Panc1 (cell line): ENCODE data around the gene CYTH4. TPM values are rescaled to one million over a fixed set of nuclear protein-coding genes. Genes with fewer than 3 reads are reported as not detected.

Experiments used
- ATAC-seq: fragments of 200-7000 bp; cut with Tn5 transposase; 2 replicates; pipeline ENCODE4 v1.9.1; 2020; ENCODE audit warnings: mild to moderate bottlenecking, moderate library complexity
- BruUV-seq: library from RNA; stranded (reverse); fragments of 400-500 nt; replicated peaks from 2 replicates; lab custom pipeline; 2021; lab: Mats Ljungman, UMichigan
- CTCF ChIA-PET: fragments of 300-600 bp; sonication (Branson Sonifier 250); formaldehyde crosslinking; loops from one replicate; lab custom pipeline; 2022; ENCODE audit warnings: antibody characterized with exemption; lab: Charles Lee
- POLR2A ChIA-PET: fragments of 300-600 bp; sonication (Branson Sonifier 250); formaldehyde crosslinking; loops from one replicate; lab custom pipeline; 2022; ENCODE audit warnings: antibody characterized with exemption; lab: Charles Lee
- DNase-seq: peaks from one replicate; pipeline ENCODE4 v3.0.0-alpha.2; 2010; ENCODE audit warnings: low read depth, low spot score
- H3K27ac ChIP-seq: 2 replicates; pipeline ENCODE4 v1.5.1; 2011; ENCODE audit warnings: mild to moderate bottlenecking, low read length, inconsistent platforms
- H3K27me3 ChIP-seq: fragments of 200-500 bp; sonication (Bioruptor generic); 2 replicates; pipeline ENCODE4 v1.6.0; 2014; ENCODE audit warnings: low read length, inconsistent platforms; ENCODE audit not compliant: control insufficient read depth, insufficient read depth
- H3K36me3 ChIP-seq: fragments of 200-500 bp; sonication (Bioruptor generic); 2 replicates; pipeline ENCODE4 v1.5.1; 2014; ENCODE audit warnings: inconsistent platforms, mild to moderate bottlenecking, low read length, moderate library complexity; ENCODE audit not compliant: control insufficient read depth, insufficient read depth
- H3K4me1 ChIP-seq: 2 replicates; pipeline ENCODE4 v1.5.1; 2011; ENCODE audit warnings: inconsistent platforms, mild to moderate bottlenecking, low read length, moderate library complexity; ENCODE audit not compliant: control insufficient read depth, insufficient read depth
- H3K4me3 ChIP-seq, 2 experiments: 2 replicates each; pipeline ENCODE4 v1.5.1; 2011 to 2012; ENCODE audit warnings: low read depth in 2 of 2, low read length in 2 of 2, mild to moderate bottlenecking in 2 of 2, inconsistent platforms in 1 of 2, moderate library complexity in 1 of 2
- H3K9me3 ChIP-seq: fragments of 200-500 bp; sonication (Bioruptor generic); 2 replicates; pipeline ENCODE4 v1.5.1; 2014; ENCODE audit warnings: low read depth, mild to moderate bottlenecking, inconsistent platforms, low read length, moderate library complexity; ENCODE audit not compliant: control insufficient read depth, insufficient read depth
- CTCF ChIP-seq: fragments of 450-650 bp; IDR thresholded peaks from 2 replicates; pipeline ENCODE4 v1.5.1; 2017; ENCODE audit warnings: mild to moderate bottlenecking
- POLR2AphosphoS5 ChIP-seq: IDR thresholded peaks from 2 replicates; pipeline ENCODE4 v1.6.1; 2012; ENCODE audit warnings: mild to moderate bottlenecking, low read depth, low read length, moderate library complexity
- REST ChIP-seq, 2 experiments: IDR thresholded peaks; 2 replicates each; pipeline ENCODE4 v1.6.1; 2011 to 2012; ENCODE audit warnings: low read depth in 2 of 2, control low read depth in 1 of 2, low read length in 1 of 2, mild to moderate bottlenecking in 1 of 2, moderate library complexity in 1 of 2; ENCODE audit not compliant: insufficient read depth in 1 of 2
- SIN3A ChIP-seq: IDR thresholded peaks from 2 replicates; pipeline ENCODE4 v1.6.1; 2012; ENCODE audit warnings: low read depth, mild to moderate bottlenecking, low read length, moderate library complexity, borderline replicate concordance; ENCODE audit not compliant: insufficient read depth
- TCF7L2 ChIP-seq: IDR thresholded peaks from 2 replicates; pipeline ENCODE4 v1.6.1; 2011; ENCODE audit warnings: mild to moderate bottlenecking, low read depth, low read length, inconsistent platforms
- in situ Hi-C: cut with HindIII; loops from 2 replicates; pipeline ENCODE4 v1.10.0; 2016; ENCODE audit warnings: low sequenced_read_pairs, low pct_unique_long_range_greater_than_20kb
- intact Hi-C: fragments of 100-400 bp; cut with micrococcal nuclease; formaldehyde crosslinking; loops from one replicate; pipeline ENCODE4 v1.10.0; 2022; ENCODE audit not compliant: unreplicated experiment
- total RNA-seq: library from RNA; stranded (reverse); gene quantifications from one replicate; pipeline ENCODE4 v1.2.1, GENCODE V29; 2021; ENCODE audit not compliant: unreplicated experiment

CYTH4 gene
- total RNA-seq, 1 experiment from 2014 or later: 1.3 TPM

GRCh38 chr22:37353839-37354238 is 71.5 kb downstream of the CYTH4 start:
- no peaks in the 10 kb centered on the region for H3K9me3 ChIP-seq
- in situ Hi-C loops (no loop called here), intact Hi-C loops (no loop called here)
- H3K4me3 ChIP-seq: no peak overlapping the region
- ATAC-seq (no peak), DNase-seq (no peak)
- no peaks in the 10 kb centered on the region for H3K36me3 ChIP-seq
- no TSS peak for BruUV-seq
- no peaks in the 10 kb centered on the region for H3K27me3 ChIP-seq
- ChIA-PET POLR2A (no interaction called here), CTCF (no interaction called here)
- H3K4me1 ChIP-seq: no peaks in the 10 kb centered on the region
- no peak overlapping the region for H3K27ac ChIP-seq
- TF ChIP-seq CTCF (no peak), REST (IDR thresholded peaks at IDR 0.05; ENCODE audit: insufficient read depth in 1 of 2, low read depth in 2 of 2, low read length in 1 of 2) (no peak), TCF7L2 (no peak), POLR2AphosphoS5 (no peak), SIN3A (no peak)

- Histone ChIP-seq H3K27me3 (no peaks in the 10 kb centered on the region), H3K4me1 (no peaks in the 10 kb centered on the region), H3K27ac (no peak overlapping the region), H3K36me3 (no peaks in the 10 kb centered on the region), H3K4me3 (no peak overlapping the region), H3K9me3 (no peaks in the 10 kb centered on the region)
- in situ Hi-C loops: no loop called here
- no TSS peak for BruUV-seq
- CTCF ChIA-PET: no interaction called here
- no peak for TF ChIP-seq SIN3A
- TF ChIP-seq CTCF: no peak
- TF ChIP-seq REST (IDR thresholded peaks at IDR 0.05; ENCODE audit: insufficient read depth in 1 of 2, low read depth in 2 of 2, low read length in 1 of 2): no peak
- no peak for TF ChIP-seq POLR2AphosphoS5
- intact Hi-C loops: no loop called here
- ATAC-seq (no peak), DNase-seq (no peak)
- POLR2A ChIA-PET: no interaction called here
Measured at GRCh38 chr22:37354261-37354660, 72.0 kb downstream of the CYTH4 start.
